Liver (tissue), 3 donors: ENCODE data around the gene HSP90AB1.

Source experiments
- CTCF ChIP-seq: fragments of 150-350 bp; IDR thresholded peaks from 2 replicates; pipeline ENCODE4 v1.5.1; 2017; ENCODE audit warnings: improper control_type of control experiment, low read depth, low read length; ENCODE audit not compliant: missing input control
- EGR1 ChIP-seq, 2 donors: IDR thresholded peaks; 2 replicates each; pipeline ENCODE4 v1.6.1; 2016 to 2018; ENCODE audit warnings: antibody characterized with exemption in 2 of 2, low read depth in 2 of 2
- GABPA ChIP-seq, 2 donors: IDR thresholded peaks in 1 of 2; conservative IDR thresholded peaks in 1 of 2; 2 replicates each; pipeline ENCODE4 v1.6.1; 2016; ENCODE audit warnings: antibody characterized with exemption in 2 of 2, mild to moderate bottlenecking in 1 of 2, moderate library complexity in 1 of 2
- HNF4A ChIP-seq, 2 donors: conservative IDR thresholded peaks; 2 replicates each; pipeline ENCODE4 v1.6.1; 2016; ENCODE audit warnings: antibody characterized with exemption in 2 of 2, mild to moderate bottlenecking in 2 of 2
- REST ChIP-seq: IDR thresholded peaks from 2 replicates; pipeline ENCODE4 v1.6.1; 2016; ENCODE audit warnings: antibody characterized with exemption, mild to moderate bottlenecking
- TAF1 ChIP-seq: conservative IDR thresholded peaks from 2 replicates; pipeline ENCODE4 v1.6.1; 2016; ENCODE audit warnings: antibody characterized with exemption, mild to moderate bottlenecking
- donor health status: healthy.
- donor health status: healthy.

- TF ChIP-seq EGR1 (IDR thresholded peaks at IDR 0.05; ENCODE audit: low read depth in 2 of 2) (no peak), CTCF (no peak), HNF4A (conservative IDR thresholded peaks at IDR 0.05) (no peak), REST (no peak), TAF1 (no peak), GABPA (IDR thresholded peaks at IDR 0.05 in 1 of 2, conservative IDR thresholded peaks at IDR 0.05 in 1 of 2) (no peak)
These were observed 10.9 kb downstream of the HSP90AB1 start for GRCh38 chr6:44257753-44258324.
